Hepatocyte (in vitro differentiated cells): ENCODE results near the gene BRINP3. TPM values are rescaled to one million over a fixed set of nuclear protein-coding genes. Genes with fewer than 3 reads are reported as not detected.

Experiments used
- DNase-seq: peaks from one replicate; pipeline ENCODE4 v3.0.0-alpha.2; 2016; ENCODE audit warnings: low spot score
- H2AFZ ChIP-seq: fragments of 200-600 bp; sonication (generic); 2 replicates; pipeline ENCODE4 v1.6.0; 2016; ENCODE audit warnings: antibody characterized with exemption, mild to moderate bottlenecking
- H3K27ac ChIP-seq: fragments of 200-600 bp; sonication (generic); 2 replicates; pipeline ENCODE4 v1.5.1; 2016; ENCODE audit warnings: mild to moderate bottlenecking
- H3K27me3 ChIP-seq: fragments of 200-600 bp; sonication (generic); 2 replicates; pipeline ENCODE4 v1.6.1; 2016
- H3K36me3 ChIP-seq: fragments of 200-600 bp; sonication (generic); replicated peaks from 2 replicates; pipeline ENCODE4 v1.5.1; 2016; ENCODE audit warnings: low read depth; ENCODE audit not compliant: insufficient read depth
- H3K4me1 ChIP-seq: fragments of 200-600 bp; sonication (generic); 2 replicates; pipeline ENCODE4 v1.5.1; 2016; ENCODE audit warnings: mild to moderate bottlenecking, moderate library complexity; ENCODE audit not compliant: insufficient read depth
- H3K4me2 ChIP-seq: fragments of 200-600 bp; sonication (generic); 2 replicates; pipeline ENCODE4 v1.6.0; 2016
- H3K4me3 ChIP-seq: fragments of 200-600 bp; sonication (generic); 2 replicates; pipeline ENCODE4 v1.5.1; 2016; ENCODE audit warnings: mild to moderate bottlenecking
- H3K79me2 ChIP-seq: fragments of 200-600 bp; sonication (generic); 2 replicates; pipeline ENCODE4 v1.6.0; 2017; ENCODE audit warnings: mild to moderate bottlenecking
- H3K9me2 ChIP-seq: fragments of 200-600 bp; sonication (generic); replicated peaks from 2 replicates; pipeline ENCODE4 v1.6.0; 2017; ENCODE audit warnings: mild to moderate bottlenecking; ENCODE audit not compliant: insufficient read depth
- H3K9me3 ChIP-seq: fragments of 200-600 bp; sonication (generic); 2 replicates; pipeline ENCODE4 v1.5.1; 2016; ENCODE audit warnings: low read depth, mild to moderate bottlenecking
- H4K20me1 ChIP-seq: fragments of 200-600 bp; sonication (generic); 2 replicates; pipeline ENCODE4 v1.6.0; 2016; ENCODE audit warnings: mild to moderate bottlenecking; ENCODE audit not compliant: insufficient read depth, poor library complexity, severe bottlenecking
- EZH2 ChIP-seq: fragments of 200-600 bp; sonication (generic); IDR thresholded peaks from 2 replicates; pipeline ENCODE4 v1.6.1; 2016; ENCODE audit warnings: antibody characterized with exemption, mild to moderate bottlenecking, borderline replicate concordance
- EZH2phosphoT487 ChIP-seq: fragments of 200-600 bp; sonication (generic); IDR thresholded peaks from one replicate; pipeline ENCODE4 v1.6.1; 2018; ENCODE audit warnings: antibody characterized with exemption, mild to moderate bottlenecking, low read depth, moderate library complexity; ENCODE audit not compliant: unreplicated experiment, severe bottlenecking
- WGBS: methylation state at CpG from one replicate; pipeline ENCODE4 v1.1.6; 2016; ENCODE audit warnings: low lambda C conversion rate; ENCODE audit errors: missing lambda C conversion rate; 5-methylcytosine and 5-hydroxymethylcytosine counted together
- polyA plus RNA-seq: library from polyadenylated mRNA; unstranded; fragments of >200 nt; fragmentation: Nextera tagmentation; extraction: Ambion mirVana; gene quantifications from 2 replicates; pipeline ENCODE4 v1.2.1, GENCODE V29; 2016
- total RNA-seq: library from RNA; depleted of rRNA; stranded (reverse); fragments of >200 nt; gene quantifications from 2 replicates; pipeline ENCODE4 v1.2.3, GENCODE V29; 2014
- TF ChIP-seq, protein P1 (sequence below): fragments of 200-600 bp; sonication (generic); IDR thresholded peaks from 2 replicates; pipeline ENCODE4 v1.5.1; 2016; ENCODE audit warnings: antibody characterized with exemption, mild to moderate bottlenecking; ENCODE audit not compliant: poor library complexity

BRINP3 gene
- total and polyA plus RNA-seq, 2 experiments from 2014 or later, result 15.3 to 37.9 TPM

DNA sequence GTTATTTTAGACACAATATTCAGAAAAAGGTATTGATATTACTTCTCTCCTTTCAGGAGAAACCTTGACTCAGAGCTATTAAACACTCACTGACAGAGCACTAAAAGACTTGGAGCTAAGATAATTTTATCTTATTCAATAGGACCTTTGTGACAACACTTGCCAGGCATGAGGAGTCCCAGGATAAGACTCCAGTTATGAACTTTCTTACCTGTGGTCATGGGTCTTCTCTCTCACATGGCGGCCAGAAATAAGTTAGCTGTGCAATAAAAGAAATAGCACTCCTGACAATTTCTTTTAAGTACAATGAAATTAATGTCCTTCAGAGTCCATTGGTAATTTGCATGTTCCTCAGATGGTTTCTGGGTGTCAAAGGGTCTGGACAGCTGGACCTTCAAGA, 382.1 kb downstream of the BRINP3 start:
- no peaks in the 10 kb centered on the region for H3K27me3 ChIP-seq
- no peaks in the 10 kb centered on the region for H4K20me1 ChIP-seq
- no peaks in the 10 kb centered on the region for H3K79me2 ChIP-seq
- no peak overlapping the region for H3K4me3 ChIP-seq
- no peaks in the 10 kb centered on the region for H3K4me1 ChIP-seq
- no peaks in the 10 kb centered on the region for H3K36me3 ChIP-seq
- TF ChIP-seq, protein P1, sequence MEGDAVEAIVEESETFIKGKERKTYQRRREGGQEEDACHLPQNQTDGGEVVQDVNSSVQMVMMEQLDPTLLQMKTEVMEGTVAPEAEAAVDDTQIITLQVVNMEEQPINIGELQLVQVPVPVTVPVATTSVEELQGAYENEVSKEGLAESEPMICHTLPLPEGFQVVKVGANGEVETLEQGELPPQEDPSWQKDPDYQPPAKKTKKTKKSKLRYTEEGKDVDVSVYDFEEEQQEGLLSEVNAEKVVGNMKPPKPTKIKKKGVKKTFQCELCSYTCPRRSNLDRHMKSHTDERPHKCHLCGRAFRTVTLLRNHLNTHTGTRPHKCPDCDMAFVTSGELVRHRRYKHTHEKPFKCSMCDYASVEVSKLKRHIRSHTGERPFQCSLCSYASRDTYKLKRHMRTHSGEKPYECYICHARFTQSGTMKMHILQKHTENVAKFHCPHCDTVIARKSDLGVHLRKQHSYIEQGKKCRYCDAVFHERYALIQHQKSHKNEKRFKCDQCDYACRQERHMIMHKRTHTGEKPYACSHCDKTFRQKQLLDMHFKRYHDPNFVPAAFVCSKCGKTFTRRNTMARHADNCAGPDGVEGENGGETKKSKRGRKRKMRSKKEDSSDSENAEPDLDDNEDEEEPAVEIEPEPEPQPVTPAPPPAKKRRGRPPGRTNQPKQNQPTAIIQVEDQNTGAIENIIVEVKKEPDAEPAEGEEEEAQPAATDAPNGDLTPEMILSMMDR, result no peak
- TF ChIP-seq EZH2 (no peak), EZH2phosphoT487 (no peak)
- no peaks in the 10 kb centered on the region for H3K9me3 ChIP-seq
- WGBS, result 93% methylated on average over 1 of the region's 1 CpG
- no peak for DNase-seq
- H2AFZ ChIP-seq, result no peak overlapping the region
- no peaks in the 10 kb centered on the region for H3K9me2 ChIP-seq
- H3K4me2 ChIP-seq, result no peak overlapping the region
- peak overlapping the region; percentile 41 for H3K27ac ChIP-seq

DNA sequence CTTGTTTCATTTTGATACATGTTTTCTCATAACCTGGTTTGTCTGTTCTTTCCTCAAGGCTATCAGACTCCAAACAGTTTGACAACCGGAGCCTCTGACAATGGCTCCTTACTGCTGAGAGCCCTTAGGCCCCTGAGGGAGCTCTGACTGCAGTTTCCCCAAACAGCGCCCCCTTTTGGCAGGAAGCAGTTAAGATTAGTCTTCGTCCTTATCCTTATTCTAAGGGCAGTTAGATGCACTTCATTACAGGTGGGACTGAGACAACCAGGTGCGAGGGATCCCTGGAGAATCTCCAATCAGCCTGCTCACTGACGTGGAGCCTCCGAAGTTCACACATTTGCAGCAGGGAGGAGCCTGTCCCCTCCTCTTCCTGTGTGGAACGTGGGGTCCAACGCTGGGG, 393.1 kb downstream of the BRINP3 start:
- H3K4me3 ChIP-seq, result no peak overlapping the region
- no peaks in the 10 kb centered on the region for H3K79me2 ChIP-seq
- no peaks in the 10 kb centered on the region for H3K4me1 ChIP-seq
- no peaks in the 10 kb centered on the region for H3K9me2 ChIP-seq
- no peaks in the 10 kb centered on the region for H3K9me3 ChIP-seq
- no peaks in the 10 kb centered on the region for H4K20me1 ChIP-seq
- no peak overlapping the region for H3K4me2 ChIP-seq
- no peaks in the 10 kb centered on the region for H3K27me3 ChIP-seq
- H3K36me3 ChIP-seq, result no peaks in the 10 kb centered on the region
- 66% methylated on average over 8 of the region's 8 CpGs for WGBS
- H3K27ac ChIP-seq, result no peak overlapping the region
- DNase-seq, result no peak
- TF ChIP-seq, protein P1, result no peak
- no peak for TF ChIP-seq EZH2phosphoT487
- TF ChIP-seq EZH2, result no peak
- no peak overlapping the region for H2AFZ ChIP-seq

DNA sequence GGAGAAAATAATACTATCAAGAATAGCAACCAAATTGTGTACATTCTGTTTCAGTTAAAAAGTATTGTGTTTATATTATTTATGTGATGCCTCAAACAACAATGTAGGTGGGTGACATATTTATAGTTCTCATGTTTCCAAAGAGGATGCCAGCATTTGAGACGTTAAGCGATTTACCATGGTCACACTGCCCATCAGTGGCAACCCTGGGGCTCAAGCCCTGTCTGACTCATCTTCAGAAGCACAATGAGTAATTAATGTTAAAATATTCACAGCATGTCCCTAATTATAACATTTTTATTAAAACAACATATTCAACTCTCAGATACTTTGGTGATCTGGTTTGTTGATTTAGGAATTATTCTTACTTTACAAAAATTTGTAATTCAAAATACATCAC, 409.4 kb downstream of the BRINP3 start:
- no peaks in the 10 kb centered on the region for H3K79me2 ChIP-seq
- no peaks in the 10 kb centered on the region for H3K9me3 ChIP-seq
- TF ChIP-seq EZH2 (no peak), EZH2phosphoT487 (no peak)
- TF ChIP-seq, protein P1, result no peak
- no peaks in the 10 kb centered on the region for H3K27me3 ChIP-seq
- no peaks in the 10 kb centered on the region for H3K36me3 ChIP-seq
- no peak overlapping the region for H3K4me3 ChIP-seq
- no peak for DNase-seq
- no peaks in the 10 kb centered on the region for H3K9me2 ChIP-seq
- WGBS, result 55% methylated on average over 2 of the region's 2 CpGs
- peak overlapping the region; percentile 22 for H3K27ac ChIP-seq
- no peaks in the 10 kb centered on the region for H4K20me1 ChIP-seq
- no peak overlapping the region for H2AFZ ChIP-seq
- no peak overlapping the region for H3K4me2 ChIP-seq
- no peaks in the 10 kb centered on the region for H3K4me1 ChIP-seq

DNA sequence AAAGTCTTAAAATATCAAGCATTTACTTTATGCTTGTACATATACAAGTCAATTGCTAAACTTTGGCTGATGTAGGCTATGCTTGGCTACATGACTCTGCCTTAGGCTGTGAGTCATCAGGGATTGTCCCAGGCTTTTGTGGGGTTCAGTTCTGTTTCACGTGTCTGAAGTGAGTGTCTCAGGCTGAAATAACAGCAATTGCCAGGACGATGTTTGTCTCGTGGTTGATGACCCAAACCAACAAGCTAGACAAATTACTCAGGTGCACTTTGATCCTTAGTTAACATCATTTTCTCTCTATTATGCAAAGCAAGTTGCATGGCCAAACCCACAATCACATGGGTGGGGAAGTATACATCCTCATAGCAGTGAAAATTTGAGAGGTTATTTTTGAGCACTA, 410.1 kb downstream of the BRINP3 start:
- no peaks in the 10 kb centered on the region for H4K20me1 ChIP-seq
- no peaks in the 10 kb centered on the region for H3K79me2 ChIP-seq
- H3K27ac ChIP-seq, result peak overlapping the region; percentile 8
- H3K9me2 ChIP-seq, result no peaks in the 10 kb centered on the region
- no peak overlapping the region for H2AFZ ChIP-seq
- no peak overlapping the region for H3K4me3 ChIP-seq
- H3K27me3 ChIP-seq, result no peaks in the 10 kb centered on the region
- H3K4me2 ChIP-seq, result no peak overlapping the region
- TF ChIP-seq EZH2 (no peak), EZH2phosphoT487 (no peak)
- TF ChIP-seq, protein P1, result no peak
- DNase-seq, result peak; percentile 63
- no peaks in the 10 kb centered on the region for H3K4me1 ChIP-seq
- no peaks in the 10 kb centered on the region for H3K36me3 ChIP-seq
- WGBS, result 37% methylated on average over 3 of the region's 3 CpGs
- H3K9me3 ChIP-seq, result no peaks in the 10 kb centered on the region
